NCI-H2107 (cell line): ENCODE measurements around the gene TRERF1.

ENCODE experiments used
- DNase-seq: peaks from one replicate; lab custom pipeline; 2025; lab: John Stamatoyannopoulos, UW

TRERF1 gene

DNA sequence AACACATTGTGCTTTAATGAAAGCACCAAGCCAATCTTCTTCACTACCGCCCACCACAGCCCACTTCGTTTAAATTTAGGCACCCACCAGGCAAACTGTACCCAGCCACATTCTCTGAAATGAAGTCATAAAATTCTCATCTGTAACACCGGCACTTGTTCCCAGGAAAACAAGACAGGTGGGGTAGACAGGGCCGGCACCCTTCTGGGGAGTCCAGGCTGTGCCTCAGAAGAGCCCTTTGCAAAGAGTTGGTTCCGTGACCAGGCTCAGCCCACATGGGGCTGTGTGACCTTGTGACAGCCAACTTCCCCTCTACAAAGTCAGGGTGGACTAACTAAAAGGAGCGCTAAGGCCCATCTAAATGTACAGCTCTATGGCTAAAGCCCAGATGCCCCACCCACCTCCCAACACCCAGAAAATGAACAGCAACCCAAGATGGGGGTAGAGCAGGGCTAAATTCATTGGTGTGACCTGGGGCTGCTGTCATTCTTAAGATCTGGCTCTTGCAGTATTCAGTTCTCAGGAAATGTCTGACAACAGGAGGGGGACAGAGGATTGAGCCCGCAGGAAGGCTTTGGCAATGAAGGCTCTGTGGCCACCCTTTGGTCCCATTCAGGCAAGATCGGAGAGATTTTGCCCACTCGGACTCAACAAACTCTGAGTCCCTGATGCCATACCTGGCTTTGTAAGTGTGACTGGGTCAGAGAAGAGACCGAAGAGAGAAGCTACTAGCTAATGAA, 56.7 kb downstream of the TRERF1 start:
- DNase-seq: no peak

DNA sequence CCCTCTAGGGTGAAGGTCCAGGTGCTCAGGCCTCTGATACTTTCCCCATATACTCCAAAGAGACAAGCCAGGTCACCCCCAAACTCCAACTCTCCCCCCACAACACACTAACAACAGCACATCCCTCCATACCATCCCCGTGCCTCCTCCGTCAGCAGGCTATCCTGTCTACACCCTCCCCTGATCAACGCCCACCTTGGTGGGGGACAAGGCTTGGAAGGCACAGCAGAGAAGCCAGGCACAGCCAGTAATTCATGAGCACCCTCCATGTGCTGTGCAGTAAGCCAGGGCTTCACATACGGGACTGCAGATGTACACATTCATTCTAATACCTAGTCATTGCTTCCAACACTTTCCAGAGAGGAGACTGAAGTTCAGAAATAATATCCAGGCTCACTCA, 57.6 kb downstream of the TRERF1 start:
- no peak for DNase-seq

DNA sequence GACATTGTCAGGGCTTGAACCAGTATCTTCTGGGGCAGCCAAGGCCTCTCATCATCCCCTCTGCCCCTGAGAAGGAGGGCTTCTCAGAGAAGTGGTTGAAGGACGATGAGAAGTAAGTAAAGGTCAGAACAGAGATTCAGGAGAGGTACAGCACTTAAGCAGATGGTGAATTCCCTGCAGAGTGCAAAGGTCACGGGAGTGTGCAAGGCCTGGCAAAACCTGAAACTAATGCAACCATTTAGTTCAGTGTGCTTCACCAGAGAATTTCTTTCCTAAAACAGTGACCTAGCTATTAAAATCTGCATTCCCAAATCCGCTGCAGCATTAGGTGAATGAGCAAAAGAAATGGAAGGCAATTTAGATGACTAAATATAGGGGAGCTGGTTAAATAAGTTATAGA, 58.4 kb downstream of the TRERF1 start:
- DNase-seq: no peak

DNA sequence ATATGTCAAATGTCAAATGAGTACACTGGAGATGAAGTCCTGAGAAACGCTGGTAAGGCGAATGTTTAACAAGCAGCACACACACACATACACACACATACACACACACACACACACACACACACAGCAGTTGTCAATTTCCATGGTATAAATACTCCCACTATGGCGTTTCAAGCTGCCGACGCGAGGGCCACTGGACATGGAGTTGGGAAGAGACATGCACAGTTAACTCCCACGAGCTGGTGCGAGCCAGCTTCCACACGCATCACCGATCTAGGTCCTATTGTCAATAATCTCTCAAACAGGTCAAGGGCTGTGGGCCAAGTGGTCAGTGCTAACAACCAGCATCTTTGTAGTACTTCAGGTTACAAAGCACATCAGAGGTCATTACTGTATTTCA, 58.9 kb downstream of the TRERF1 start:
- DNase-seq: no peak

DNA sequence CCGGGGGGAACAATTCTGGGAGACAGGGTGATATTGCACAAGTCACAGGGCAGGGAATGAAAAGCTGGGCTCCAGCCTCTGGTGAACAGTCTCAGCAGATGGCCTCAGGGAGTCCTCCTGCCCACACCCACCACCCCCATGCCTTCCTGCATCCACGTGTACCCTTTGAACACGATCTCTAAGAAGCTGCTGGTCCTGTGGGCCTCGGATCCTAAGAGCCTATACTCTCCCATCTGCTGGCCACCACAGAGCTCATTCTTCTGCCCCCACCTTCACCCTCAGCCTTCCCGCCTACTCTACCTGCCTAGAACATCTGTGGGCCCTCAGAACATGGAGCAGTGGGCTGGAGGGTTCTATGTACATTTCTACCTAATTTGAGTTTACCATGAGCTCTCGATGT, 60.3 kb downstream of the TRERF1 start:
- DNase-seq: no peak

DNA sequence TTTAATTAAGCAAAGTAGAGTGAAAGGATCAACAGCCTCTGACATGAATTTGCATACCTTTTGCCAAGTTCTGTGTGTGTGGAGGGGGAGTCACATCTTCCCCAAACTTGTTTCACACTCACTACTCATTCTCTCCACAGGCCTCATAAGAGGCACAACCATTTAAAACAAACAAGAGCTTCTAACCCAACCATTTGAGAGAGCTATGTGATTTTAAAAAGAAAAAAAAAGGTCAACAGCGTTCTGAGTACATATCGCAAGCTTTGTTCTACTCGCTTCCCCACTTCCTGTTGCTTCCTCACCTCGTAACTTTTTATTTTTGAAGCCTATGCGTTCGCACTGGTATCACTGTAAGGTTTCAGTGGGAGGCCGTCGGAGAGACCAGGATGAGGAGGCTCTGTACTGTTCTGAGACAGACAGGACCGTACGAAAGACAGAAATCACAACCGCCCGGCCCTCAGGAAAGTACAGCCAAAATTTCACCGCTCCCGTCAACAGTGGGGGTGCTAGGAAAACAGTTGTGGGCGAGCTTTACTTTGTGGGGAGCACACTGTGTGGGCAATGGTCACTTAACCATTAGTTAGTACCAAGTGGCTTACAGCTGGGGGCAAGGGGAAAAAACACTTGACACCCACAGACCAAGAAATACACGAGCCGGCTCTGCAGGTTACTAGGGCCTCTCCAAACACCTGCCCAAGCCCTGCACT, 61.3 kb downstream of the TRERF1 start:
- DNase-seq: no peak

DNA sequence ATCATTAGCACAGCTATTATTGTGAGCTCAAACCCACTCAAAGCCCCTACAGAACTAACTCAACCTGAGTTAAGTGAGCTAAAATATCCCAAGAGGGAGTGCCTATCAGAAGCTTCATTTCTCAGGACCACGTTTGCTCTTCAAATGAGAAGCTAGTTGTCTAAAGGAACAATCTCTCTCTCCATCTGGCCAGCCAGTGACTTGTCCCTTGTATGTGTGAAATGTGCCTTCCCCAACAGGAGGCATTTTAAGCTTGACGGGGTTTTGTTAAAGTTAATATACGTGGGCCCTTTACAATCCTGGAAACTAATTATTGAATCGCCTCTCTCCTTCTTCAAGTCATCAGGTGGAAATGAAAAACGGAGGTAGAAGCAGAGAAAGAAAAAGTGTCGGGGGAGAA, 62.0 kb downstream of the TRERF1 start:
- DNase-seq: no peak

DNA sequence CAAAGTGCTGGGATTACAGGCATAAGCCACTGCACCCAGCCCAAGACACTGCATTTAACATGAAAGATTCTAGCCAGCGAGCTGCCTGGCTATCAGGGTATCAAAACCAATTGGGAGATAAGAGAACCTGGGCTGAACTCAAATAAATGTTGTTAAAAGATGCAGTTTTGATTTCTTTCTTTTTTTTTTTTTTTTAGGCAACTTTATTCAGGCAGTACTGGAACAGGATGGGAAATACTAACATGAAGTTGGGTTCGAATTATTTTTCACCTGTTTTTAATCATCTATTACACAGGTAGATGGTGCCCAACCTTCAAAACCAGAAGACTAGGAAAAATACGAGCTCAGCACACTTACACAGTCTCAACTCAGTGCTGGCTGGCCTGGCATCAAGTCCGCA, 63.7 kb downstream of the TRERF1 start:
- DNase-seq: no peak

DNA sequence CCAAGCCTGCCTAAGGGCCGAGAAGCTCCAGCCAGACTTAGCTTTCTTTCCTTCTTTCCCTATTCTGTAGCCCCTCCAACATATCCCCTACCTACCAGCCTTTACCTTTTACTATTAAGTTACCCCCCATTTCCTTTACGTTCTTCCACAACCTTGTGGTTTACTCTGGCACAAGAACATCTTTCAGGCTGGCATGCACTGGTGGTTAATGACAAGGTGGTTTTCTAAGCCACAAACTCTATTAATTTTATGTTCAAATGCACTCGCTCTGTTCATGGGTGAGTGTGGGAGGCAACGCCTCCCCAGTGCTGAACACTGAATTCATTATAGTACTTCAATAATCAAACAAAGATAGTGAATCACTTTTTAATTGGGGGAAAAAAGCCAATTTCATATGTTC, 64.4 kb downstream of the TRERF1 start:
- DNase-seq: no peak

DNA sequence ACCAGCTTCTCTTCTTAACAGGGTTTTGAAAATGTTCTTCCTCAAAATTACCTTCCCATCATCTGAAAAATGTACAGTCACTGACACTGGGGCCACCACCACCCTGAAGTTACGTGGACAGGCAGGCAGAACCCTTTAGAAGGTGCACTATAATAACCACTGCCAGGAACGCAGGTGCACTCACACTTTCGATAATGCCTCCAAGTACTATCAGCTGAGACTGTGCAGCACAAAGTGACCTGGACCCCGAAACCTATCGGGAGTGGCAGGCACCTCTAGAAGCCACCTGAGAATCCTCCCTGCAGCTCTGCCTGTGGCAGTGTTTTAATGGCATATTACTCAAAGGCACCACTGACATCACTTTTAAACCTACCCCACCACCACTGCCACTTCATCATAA, 66.4 kb downstream of the TRERF1 start:
- DNase-seq: no peak

DNA sequence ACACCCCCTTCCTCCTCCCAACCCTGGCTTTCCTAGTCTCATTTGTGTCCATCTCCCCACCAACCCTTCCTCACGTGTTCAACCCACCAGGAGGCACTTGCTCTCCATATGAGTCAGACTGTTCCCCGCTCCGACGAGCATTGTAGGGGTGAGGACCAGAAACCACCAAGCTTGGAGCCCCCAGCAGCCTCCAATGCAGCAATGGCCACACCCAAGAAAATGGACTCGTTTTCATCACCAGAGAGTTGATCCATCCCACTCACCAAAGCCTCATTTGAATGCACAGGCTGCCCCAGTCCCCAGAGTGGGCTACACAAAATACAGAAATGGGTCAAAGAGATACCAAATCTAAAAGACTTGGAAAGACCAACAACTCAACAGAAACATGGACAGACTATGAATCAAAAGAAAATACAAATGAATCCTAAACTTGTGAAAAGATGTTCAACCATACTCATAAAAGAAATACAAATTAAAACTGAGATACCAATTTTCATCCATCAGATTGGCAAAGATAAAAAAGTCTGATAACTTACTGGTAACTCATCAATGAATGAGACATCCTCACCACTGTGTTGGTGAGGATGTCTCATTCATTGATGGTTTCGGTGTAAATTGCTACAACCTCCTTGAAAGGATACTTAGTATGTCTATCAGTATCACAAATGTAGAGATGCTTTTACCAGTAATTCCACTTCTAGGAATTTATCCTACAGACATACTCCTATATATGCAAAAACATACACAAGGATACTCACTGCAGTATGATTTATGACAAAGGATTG, 68.1 kb downstream of the TRERF1 start:
- DNase-seq: no peak

DNA sequence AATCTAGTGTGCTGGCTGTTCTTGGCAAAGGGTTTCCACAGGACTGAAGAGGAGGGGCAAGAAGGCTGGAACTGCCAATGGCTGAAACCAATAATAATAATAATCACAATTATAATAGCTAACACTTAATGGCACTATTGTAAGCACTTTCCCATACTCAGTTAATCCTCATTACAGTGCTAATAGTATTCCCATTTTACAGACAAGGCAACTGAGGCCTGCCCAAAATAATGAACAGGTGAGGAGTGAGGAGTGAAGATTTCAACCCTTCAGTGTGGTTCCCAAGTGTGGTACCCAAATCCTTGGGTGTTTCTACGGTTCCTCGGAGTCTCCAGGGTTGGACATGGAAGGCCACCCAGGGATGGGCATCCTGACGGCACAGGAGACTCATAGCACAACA, 69.9 kb downstream of the TRERF1 start:
- no peak for DNase-seq

DNA sequence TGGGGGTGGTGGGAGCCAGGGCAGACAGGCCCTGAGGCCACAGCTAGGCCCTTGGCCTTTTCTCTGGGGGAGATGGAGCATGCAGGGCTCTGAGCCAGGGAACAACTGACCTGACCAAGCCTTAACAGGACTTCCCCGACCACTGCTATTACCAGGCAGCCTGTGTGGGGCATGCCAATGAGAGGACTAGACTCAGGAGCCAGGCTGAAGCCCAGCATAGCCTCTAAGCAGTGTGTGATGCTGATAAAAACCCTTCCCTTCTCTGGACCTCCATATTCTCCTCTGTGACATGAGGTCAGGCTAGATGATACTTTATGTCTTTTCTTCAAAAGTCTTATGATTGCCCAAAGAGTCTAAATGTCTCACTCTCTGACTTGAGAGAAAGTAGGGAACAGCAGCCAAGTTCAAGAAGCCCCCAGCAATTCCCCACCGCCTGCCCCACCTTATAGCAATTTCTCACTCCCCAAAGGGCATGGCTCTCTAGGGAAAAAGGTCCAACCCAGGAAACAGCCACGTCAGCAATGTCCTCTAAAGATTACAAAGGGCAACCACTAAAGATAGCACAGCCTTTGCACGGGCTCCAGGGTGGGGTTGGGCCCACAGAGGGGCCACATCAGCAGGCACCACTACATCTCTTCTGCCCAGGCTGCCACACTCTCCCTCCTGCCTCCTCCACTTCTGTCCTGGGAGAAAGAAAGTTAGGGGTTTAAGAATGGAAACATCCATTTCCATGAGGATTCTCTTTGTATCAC, 71.3 kb downstream of the TRERF1 start:
- DNase-seq: no peak

DNA sequence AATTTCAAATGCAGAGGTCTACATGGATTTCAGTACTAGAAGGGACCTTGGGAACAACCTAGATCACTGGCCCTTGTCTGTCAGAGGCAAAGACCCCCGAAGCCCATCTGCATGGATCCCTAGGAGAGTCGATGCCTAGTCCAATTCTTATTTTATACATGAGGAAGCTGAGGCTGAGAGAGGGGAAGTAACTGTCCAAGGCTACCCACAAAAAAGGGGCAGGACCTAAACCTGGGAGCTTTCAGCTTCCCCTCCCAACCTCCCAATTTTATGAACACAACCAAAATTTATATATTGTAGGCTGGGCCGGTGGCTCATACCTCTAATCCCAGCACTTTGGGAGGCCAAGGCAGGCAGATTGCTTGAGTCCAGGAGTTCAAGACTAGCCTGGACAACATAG, 73.2 kb downstream of the TRERF1 start:
- no peak for DNase-seq

DNA sequence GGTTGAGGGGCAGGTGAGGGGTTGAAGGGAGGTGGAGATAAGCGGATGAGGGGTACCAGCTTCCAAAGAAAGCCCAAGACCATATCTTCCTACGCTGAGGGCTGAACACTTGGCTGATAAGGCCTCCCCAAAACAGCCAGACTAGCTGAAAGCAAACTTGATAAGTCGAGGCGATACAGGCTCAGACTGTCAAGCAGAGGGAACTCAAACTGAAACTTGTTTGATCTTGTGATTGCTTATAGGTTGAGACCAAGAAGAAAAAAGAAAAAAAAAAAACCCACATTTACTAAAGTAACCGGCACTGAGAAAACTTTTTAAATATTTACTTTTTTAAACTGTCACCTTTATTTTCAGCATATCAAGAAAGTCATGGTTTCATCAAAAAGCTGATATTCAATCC, 73.6 kb downstream of the TRERF1 start:
- no peak for DNase-seq

DNA sequence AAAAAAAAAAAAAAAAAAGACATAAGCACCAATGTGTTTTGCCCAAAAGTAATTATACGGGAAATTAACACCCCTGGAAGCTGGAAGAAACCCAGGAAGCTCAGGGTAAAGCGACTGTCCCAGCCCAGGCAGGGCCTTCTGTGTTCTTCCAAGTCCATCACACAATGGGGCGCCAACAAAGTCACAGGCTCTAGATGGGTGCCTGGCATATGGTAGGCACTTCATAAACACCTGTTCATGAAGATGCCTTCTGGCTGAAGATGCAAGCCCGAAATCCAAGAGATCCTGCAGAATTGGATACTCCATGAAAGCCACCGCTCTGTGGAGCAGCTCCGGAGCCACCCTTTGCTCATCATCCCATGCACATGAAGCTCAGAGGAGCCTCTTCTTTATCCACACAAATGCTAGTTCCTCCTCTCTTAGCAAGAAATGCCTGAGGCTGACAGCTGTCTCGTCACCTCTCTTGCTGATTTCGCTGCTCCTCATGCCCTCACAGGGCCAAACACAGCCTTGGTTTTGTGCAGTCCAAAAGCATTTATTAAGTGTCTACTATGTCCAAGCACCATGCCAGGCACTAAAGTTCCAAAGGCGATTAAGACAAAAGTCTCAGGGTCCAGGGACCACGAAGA, 76.6 kb downstream of the TRERF1 start:
- no peak for DNase-seq

DNA sequence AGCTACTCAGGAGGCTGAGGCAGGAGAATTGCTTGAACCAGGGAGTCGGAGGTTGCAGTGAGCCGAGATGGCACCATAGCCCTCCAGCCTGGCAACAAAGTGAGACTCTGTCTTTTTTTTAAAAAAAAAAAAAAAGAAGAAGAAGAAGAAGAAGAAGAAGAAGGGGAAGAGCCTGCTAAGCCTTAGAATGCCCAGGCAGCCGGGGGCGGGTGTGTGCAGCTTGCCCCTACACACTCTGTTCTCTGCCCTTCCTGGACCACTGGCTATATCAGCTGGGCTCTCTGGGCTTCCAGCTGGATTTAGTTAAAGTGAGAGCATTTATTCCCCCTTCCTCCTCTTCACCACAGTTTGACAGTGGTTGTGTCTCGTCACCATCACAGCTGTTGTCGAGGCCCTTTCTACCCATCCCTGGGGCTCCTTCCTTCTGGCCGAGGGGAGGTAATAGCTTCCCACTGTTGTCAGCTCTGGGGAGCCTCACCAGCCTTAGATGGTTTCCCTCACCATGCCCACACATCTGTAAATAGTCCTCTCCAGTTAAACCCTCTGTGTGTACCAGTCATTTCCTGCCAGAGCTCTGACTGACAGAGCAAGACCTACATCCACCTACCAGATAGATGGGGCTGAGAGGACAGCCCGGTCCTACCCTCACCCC, 77.6 kb downstream of the TRERF1 start:
- no peak for DNase-seq

DNA sequence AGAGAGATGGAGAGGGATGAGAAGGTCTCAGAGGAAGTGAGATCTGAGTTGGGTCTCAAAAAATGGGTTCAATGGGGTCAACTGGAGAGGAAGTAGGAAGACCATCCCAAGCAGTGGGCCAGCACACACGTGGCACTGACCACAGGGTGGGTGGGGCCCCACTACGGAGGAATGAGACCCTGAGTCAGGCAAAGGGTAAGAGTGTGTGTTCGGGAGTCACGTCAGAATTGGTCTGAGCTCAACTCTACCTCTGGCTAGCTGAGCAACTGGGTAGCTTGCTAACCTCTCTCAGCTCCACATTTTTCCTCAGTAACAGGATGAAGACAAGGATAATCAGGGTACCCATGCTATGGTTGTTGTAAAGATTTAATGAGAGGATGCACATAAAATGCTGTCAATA, 79.0 kb downstream of the TRERF1 start:
- no peak for DNase-seq

DNA sequence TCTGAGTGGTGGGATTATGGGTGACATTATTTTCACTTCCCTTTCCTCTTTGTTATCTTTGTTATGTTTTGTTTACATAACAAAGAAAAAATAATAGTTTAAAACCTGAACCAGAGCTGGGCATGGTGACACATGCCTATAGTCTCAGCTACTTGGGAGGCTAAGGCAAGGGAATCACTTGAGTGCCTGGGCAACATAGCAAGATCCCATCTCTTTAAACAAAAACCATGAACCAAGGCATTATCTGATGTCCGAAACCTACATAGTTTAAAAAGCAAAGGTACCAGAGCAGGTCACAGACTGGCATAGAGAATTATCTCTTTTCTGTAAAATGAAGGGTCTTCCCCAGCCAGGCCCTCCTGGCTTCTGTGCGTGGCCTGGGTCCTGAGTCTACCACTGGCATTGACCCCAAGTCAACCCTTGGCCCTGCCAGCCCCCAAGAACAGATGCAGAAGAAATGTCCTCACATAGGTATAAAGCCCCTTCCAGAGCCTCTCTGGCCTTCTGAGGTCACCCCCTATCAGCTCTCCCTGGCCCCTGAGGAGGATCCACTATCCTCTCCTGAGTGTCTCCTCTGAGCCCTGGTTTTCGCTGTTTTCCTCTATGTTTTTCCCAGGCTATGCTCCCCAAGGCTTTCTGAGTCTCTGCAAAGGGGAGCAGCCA, 81.3 kb downstream of the TRERF1 start:
- no peak for DNase-seq

DNA sequence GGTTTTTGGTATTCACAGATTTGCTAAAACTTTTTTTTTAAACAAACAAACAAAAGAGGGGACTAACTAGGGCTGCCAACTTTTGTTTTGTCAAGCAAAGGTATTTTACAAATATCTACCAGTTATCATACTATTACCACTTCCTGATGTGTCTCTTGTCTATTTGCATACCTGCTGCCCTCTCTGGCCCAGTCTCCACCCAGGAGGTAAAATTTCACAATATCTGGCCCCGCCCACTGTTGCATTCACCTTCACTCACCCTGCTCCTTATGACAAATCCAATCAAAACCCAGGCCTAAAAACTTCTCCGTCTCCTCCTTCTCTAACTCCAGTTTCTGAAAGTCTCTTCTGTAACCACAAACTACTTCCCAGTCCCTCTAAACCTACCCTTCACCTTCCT, 82.2 kb downstream of the TRERF1 start:
- no peak for DNase-seq

DNA sequence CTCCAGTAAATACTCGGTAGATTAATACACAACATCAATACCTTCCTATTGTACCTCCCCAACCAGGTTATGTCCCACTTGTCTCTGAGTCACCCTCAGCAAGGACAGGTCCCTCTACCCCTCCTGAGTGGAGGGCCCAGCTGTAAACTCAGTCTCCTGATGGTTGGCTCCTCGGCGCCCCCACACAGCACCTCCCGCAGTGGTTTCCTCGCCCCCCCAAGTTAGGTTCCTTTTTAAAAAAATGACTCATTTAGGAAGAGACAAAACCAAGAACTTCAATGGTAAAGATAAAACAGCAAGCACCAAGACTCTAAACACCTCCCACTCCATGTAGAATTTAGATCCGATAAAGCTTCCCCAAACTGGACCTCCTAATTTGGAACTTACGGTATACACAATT, 83.5 kb downstream of the TRERF1 start:
- DNase-seq: no peak
